ENCODE measurements around the gene ZNF3. TPM values are rescaled to one million over a fixed set of nuclear protein-coding genes. Genes with fewer than 3 reads are reported as not detected.

Gene ZNF3
- total RNA-seq, 2 donors from 2014 or later, result 23.1 to 24.2 TPM

DNA sequence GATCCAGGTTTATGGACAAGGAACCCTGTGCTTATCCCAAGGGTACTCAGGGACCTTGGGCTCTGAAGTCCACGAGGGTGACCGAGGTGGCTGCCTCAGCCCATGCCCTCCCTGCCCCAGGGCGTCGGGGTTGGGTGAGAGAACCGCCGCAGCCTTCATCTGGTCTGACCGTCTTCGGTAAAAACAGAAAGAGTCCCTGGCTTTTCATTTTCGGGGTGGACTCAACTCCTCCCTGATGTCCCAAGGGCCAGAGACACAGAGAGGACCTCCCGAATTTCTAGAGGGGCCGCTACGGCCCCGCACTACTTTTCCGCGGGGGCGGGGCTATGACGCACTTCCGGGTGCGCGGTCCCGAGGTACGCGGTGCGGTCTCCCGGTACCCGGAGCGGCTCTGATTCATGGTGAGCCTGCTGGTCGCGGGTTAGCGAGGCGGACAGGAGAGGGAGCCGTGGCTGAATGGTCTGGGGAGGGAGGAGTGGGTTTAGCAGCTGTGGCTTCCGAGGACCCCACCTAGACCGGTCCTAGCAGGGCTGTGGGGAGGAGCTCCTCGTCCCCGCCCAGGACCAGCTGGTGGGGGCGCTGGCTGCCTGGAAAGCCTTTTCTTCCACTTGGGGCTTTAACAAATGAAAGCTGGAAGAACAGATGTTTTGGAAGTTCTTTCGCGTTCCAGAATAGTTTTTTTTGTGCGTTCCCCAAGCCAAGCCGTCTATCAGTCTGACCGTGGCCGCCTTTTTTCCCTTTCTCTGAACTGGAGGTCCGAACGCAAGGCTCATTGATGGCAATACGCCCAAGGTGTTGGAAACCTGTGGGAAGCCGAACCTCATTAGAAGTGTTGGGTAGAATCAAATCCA, 31.9 kb downstream of the ZNF3 start, which contains the start of gene ZSCAN21:
Gene ZSCAN21, plus strand, starts transcription at position 334 of the 851 bp plus-strand sequence. CDS start 7,233 bp downstream, outside the sequence.
- ATAC-seq (replicated peaks in 1 of 2), result peak; percentile 97
- H3K9me3 Mint-ChIP-seq, result no peaks in the 10 kb centered on the region
- no peaks in the 10 kb centered on the region for H3K36me3 Mint-ChIP-seq (ENCODE audit: insufficient read depth in 2 of 2)
- DNase-seq, result peak; percentile 89 to 93
- H3K4me1 Mint-ChIP-seq (ENCODE audit: low read depth), result peaks cover 19% of the 10 kb centered on the region
- H3K27ac Mint-ChIP-seq, result peak within 1 kb of the TSS; percentile 70
- H3K27me3 Mint-ChIP-seq (ENCODE audit: low read depth), result no peaks in the 10 kb centered on the region
- H3K4me3 Mint-ChIP-seq, result peak within 1 kb of the TSS; percentile 80 to 90

DNA sequence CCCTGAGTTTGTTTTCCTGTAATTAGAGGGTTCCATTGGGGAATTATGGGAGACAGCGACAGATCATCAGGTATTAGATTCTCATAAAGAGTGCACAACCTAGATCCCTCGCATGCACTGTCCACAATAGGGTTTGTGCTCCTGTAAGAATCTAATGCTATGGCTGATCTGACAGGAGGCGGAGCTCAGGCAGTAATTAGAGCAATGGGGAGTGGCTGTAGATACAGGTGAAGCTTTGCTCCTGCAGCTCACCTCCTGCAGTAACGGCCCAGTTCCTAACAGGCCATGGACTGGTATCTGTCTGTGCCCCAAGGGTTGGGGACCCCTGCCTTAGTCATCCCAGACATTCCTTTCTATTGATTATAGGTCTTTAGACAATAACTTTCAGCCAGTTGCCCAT, 32.8 kb downstream of the ZNF3 start:
- DNase-seq (no peak), ATAC-seq (replicated peaks in 1 of 2) (no peak)
- no peak overlapping the region for H3K27ac Mint-ChIP-seq
- peaks cover 21% of the 10 kb centered on the region for H3K4me1 Mint-ChIP-seq (ENCODE audit: low read depth)
- H3K4me3 Mint-ChIP-seq, result peak overlapping the region; percentile 39 to 52
- no peaks in the 10 kb centered on the region for H3K36me3 Mint-ChIP-seq (ENCODE audit: insufficient read depth in 2 of 2)
- H3K27me3 Mint-ChIP-seq (ENCODE audit: low read depth), result no peaks in the 10 kb centered on the region
- no peaks in the 10 kb centered on the region for H3K9me3 Mint-ChIP-seq

GRCh38 chr7:100044718-100045117, 36.8 kb downstream of the ZNF3 start:
- peaks cover 0 to under 1% of the 10 kb centered on the region in 2 donors for H3K36me3 Mint-ChIP-seq (ENCODE audit: insufficient read depth in 2 of 2)
- H3K27ac Mint-ChIP-seq, result no peak overlapping the region
- DNase-seq (peak in 1 of 2 donors; percentile 14), ATAC-seq (replicated peaks in 1 of 2) (no peak)
- H3K27me3 Mint-ChIP-seq (ENCODE audit: low read depth), result no peaks in the 10 kb centered on the region
- no peaks in the 10 kb centered on the region for H3K9me3 Mint-ChIP-seq
- peaks cover 23% of the 10 kb centered on the region for H3K4me1 Mint-ChIP-seq (ENCODE audit: low read depth)
- no peak overlapping the region for H3K4me3 Mint-ChIP-seq

GRCh38 chr7:100040575-100040974, 40.9 kb downstream of the ZNF3 start:
- no peaks in the 10 kb centered on the region for H3K9me3 Mint-ChIP-seq
- no peak for ATAC-seq (replicated peaks in 1 of 2)

DNA sequence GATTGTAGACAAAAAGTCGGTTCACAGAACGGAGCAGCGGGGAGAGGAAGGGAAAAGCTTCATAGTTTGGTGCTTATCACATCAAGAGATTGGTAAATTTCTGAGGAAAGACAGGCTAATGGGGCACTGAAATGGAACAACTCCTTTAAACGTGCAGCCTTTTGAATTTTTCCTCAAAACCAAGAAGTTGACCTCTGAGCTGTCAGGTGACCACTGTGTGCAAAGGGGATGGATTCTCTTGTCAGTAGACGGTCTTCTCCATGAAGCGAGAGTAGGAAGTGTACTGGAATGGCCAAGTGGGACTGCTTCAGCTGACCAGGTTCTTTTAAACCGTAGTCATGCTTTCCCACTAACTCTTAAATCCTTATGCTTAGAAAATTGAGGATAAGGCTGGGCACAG, 43.2 kb downstream of the ZNF3 start:
- no peak for ATAC-seq (replicated peaks in 1 of 2)
- H3K4me3 Mint-ChIP-seq, result no peak overlapping the region

More at GRCh38 chr7:100040575-100040974, 40.9 kb downstream of the ZNF3 start:
- Mint-ChIP-seq H3K27me3 (ENCODE audit: low read depth) (no peaks in the 10 kb centered on the region), H3K4me3 (no peak overlapping the region), H3K27ac (no peak overlapping the region), H3K36me3 (ENCODE audit: insufficient read depth in 2 of 2) (peaks cover 0 to 11% of the 10 kb centered on the region in 2 donors), H3K4me1 (ENCODE audit: low read depth) (peaks cover 23% of the 10 kb centered on the region)
- DNase-seq, result no peak

DNA sequence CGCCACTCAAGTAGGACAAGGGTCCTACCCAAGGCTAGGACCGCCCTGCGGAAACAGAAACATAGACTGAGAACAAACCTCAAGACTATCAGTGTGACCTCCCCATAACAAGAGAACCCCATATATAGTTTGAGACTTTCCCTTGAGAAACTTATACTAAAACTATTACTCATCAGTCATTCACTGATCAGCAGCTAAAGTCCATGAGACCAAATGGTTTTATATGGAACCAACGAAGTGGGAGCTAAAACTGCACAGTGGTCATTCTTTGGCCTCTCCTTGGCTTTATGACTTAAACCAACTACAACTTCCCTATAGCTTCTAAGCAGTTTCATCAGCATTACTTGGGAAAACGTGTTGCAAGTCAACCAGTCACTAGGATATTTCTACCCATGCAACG, 45.6 kb downstream of the ZNF3 start:
- Mint-ChIP-seq H3K4me3 (no peak overlapping the region), H3K27me3 (ENCODE audit: low read depth) (no peaks in the 10 kb centered on the region), H3K9me3 (no peaks in the 10 kb centered on the region), H3K27ac (no peak overlapping the region), H3K4me1 (ENCODE audit: low read depth) (peaks cover 10% of the 10 kb centered on the region), H3K36me3 (ENCODE audit: insufficient read depth in 2 of 2) (peaks cover 11 to 43% of the 10 kb centered on the region in 2 donors)
- DNase-seq, result no peak
- peak in 1 of 2 donors; percentile 17 for ATAC-seq (replicated peaks in 1 of 2)

More for the DNA sequence above, 43.2 kb downstream of the ZNF3 start:
- Mint-ChIP-seq H3K27ac (no peak overlapping the region), H3K27me3 (ENCODE audit: low read depth) (no peaks in the 10 kb centered on the region), H3K36me3 (ENCODE audit: insufficient read depth in 2 of 2) (peaks cover 3 to 26% of the 10 kb centered on the region in 2 donors), H3K4me1 (ENCODE audit: low read depth) (peaks cover 18% of the 10 kb centered on the region), H3K9me3 (no peaks in the 10 kb centered on the region)
- no peak for DNase-seq

DNA sequence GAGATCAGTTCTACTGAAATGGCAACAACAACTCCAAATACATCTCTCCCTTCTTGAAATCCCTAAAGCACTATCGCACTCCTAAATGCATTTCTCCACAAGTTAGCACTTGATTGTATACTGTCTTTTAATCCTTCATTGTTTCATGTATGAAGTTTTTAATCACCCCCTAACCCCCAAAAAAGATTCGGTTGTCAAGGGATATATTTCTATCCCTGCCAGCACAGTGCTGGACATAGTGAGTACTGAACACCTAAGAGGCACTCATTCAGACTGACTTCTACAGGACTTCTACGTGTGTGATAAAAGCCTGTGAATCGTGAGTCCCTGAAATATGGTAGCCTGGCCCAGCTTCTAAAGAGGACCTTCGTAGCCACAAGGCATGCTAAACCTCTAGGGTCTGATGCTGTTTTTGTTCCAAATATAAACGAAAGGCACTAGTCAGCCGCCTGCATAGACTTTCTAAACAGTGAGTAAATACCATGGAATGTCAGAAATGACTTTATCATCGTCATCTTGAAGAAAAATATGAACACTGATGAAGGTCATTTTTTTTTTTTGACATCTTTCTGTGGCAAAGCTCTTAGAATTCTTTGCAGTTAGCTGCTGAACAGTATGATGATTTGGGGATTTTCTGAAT, 46.5 kb downstream of the ZNF3 start:
- peaks cover 15 to 50% of the 10 kb centered on the region in 2 donors for H3K36me3 Mint-ChIP-seq (ENCODE audit: insufficient read depth in 2 of 2)
- H3K4me1 Mint-ChIP-seq (ENCODE audit: low read depth), result peaks cover 10% of the 10 kb centered on the region
- no peak overlapping the region for H3K27ac Mint-ChIP-seq
- H3K9me3 Mint-ChIP-seq, result no peaks in the 10 kb centered on the region
- no peak for DNase-seq
- H3K4me3 Mint-ChIP-seq, result no peak overlapping the region
- no peaks in the 10 kb centered on the region for H3K27me3 Mint-ChIP-seq (ENCODE audit: low read depth)
- ATAC-seq (replicated peaks in 1 of 2), result peak in 1 of 2 donors; percentile 54

DNA sequence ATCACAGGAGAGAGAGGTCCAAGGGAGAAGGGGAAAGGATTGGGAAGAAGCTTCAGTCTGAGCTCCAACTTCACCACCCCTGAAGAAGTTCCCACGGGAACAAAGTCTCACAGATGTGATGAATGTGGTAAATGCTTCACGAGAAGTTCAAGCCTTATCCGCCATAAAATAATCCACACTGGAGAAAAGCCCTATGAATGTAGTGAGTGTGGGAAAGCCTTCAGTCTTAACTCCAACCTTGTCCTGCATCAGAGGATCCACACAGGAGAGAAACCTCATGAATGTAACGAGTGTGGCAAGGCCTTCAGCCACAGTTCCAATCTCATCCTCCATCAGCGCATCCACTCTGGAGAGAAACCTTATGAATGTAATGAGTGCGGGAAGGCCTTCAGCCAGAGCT, 48.0 kb downstream of the ZNF3 start:
- Mint-ChIP-seq H3K27me3 (ENCODE audit: low read depth) (no peaks in the 10 kb centered on the region), H3K4me1 (ENCODE audit: low read depth) (peaks cover 12% of the 10 kb centered on the region), H3K9me3 (no peaks in the 10 kb centered on the region), H3K27ac (no peak overlapping the region), H3K4me3 (no peak overlapping the region), H3K36me3 (ENCODE audit: insufficient read depth in 2 of 2) (peaks cover 16 to 51% of the 10 kb centered on the region in 2 donors)
- no peak for ATAC-seq (replicated peaks in 1 of 2)
- no peak for DNase-seq

- Mint-ChIP-seq H3K36me3 (ENCODE audit: insufficient read depth in 2 of 2) (peaks cover 16 to 51% of the 10 kb centered on the region in 2 donors), H3K27me3 (ENCODE audit: low read depth) (no peaks in the 10 kb centered on the region), H3K9me3 (no peaks in the 10 kb centered on the region), H3K4me3 (no peak overlapping the region), H3K4me1 (ENCODE audit: low read depth) (peaks cover 21% of the 10 kb centered on the region), H3K27ac (no peak overlapping the region)
- DNase-seq, result no peak
- ATAC-seq (replicated peaks in 1 of 2), result no peak
Observed at GRCh38 chr7:100029596-100029995, 51.9 kb downstream of the ZNF3 start.

GRCh38 chr7:100027197-100027596, 54.3 kb downstream of the ZNF3 start:
- H3K27ac Mint-ChIP-seq, result no peak overlapping the region
- H3K4me1 Mint-ChIP-seq (ENCODE audit: low read depth), result peaks cover 35% of the 10 kb centered on the region
- ATAC-seq (replicated peaks in 1 of 2), result no peak

GRCh38 chr7:100024020-100024619, 57.4 kb downstream of the ZNF3 start:
- no peaks in the 10 kb centered on the region for H3K9me3 Mint-ChIP-seq
- no peak overlapping the region for H3K4me3 Mint-ChIP-seq
- peaks cover 12 to 38% of the 10 kb centered on the region in 2 donors for H3K36me3 Mint-ChIP-seq (ENCODE audit: insufficient read depth in 2 of 2)
- H3K4me1 Mint-ChIP-seq (ENCODE audit: low read depth), result peaks cover 52% of the 10 kb centered on the region
- H3K27ac Mint-ChIP-seq, result peak overlapping the region; percentile 27
- no peaks in the 10 kb centered on the region for H3K27me3 Mint-ChIP-seq (ENCODE audit: low read depth)
- DNase-seq (no peak), ATAC-seq (replicated peaks in 1 of 2) (no peak)

More at GRCh38 chr7:100027197-100027596, 54.3 kb downstream of the ZNF3 start:
- no peak overlapping the region for H3K4me3 Mint-ChIP-seq
- H3K27me3 Mint-ChIP-seq (ENCODE audit: low read depth), result no peaks in the 10 kb centered on the region
- H3K36me3 Mint-ChIP-seq (ENCODE audit: insufficient read depth in 2 of 2), result peaks cover 20 to 48% of the 10 kb centered on the region in 2 donors
- no peaks in the 10 kb centered on the region for H3K9me3 Mint-ChIP-seq
- no peak for DNase-seq

GRCh38 chr7:100023526-100023925, 58.0 kb downstream of the ZNF3 start:
- no peak for DNase-seq
- Mint-ChIP-seq H3K27me3 (ENCODE audit: low read depth) (no peaks in the 10 kb centered on the region), H3K9me3 (no peaks in the 10 kb centered on the region), H3K4me3 (no peak overlapping the region), H3K4me1 (ENCODE audit: low read depth) (peaks cover 55% of the 10 kb centered on the region), H3K36me3 (ENCODE audit: insufficient read depth in 2 of 2) (peaks cover 12 to 38% of the 10 kb centered on the region in 2 donors), H3K27ac (peak overlapping the region; percentile 19)
- no peak for ATAC-seq (replicated peaks in 1 of 2)

GRCh38 chr7:100022621-100023020, 58.9 kb downstream of the ZNF3 start:
- Mint-ChIP-seq H3K27me3 (ENCODE audit: low read depth) (no peaks in the 10 kb centered on the region), H3K36me3 (ENCODE audit: insufficient read depth in 2 of 2) (peaks cover 15 to 42% of the 10 kb centered on the region in 2 donors), H3K27ac (peak overlapping the region; percentile 75), H3K4me1 (ENCODE audit: low read depth) (peaks cover 63% of the 10 kb centered on the region), H3K9me3 (no peaks in the 10 kb centered on the region), H3K4me3 (no peak overlapping the region)
- DNase-seq (no peak), ATAC-seq (replicated peaks in 1 of 2) (no peak)
